Skin of body (tissue), 2 donors: Measurements from ENCODE around the gene BAZ2B. TPM values are rescaled to one million over a fixed set of nuclear protein-coding genes. Genes with fewer than 3 reads are reported as not detected.
A peak's percentile ranks its signal among the peaks of the same experiment; 100 is the strongest.
"Not testable (repeated sequence)": the region's sequence is repeated elsewhere in the genome, so short reads cannot be mapped to it uniquely, and the experiment has no call there.

Experiments
- DNase-seq: peaks from one replicate; lab custom pipeline; 2025; lab: John Stamatoyannopoulos, UW
- total RNA-seq: library from RNA; depleted of rRNA; stranded (reverse); fragments of >200 nt; gene quantifications from one replicate; pipeline ENCODE4 v1.2.3, GENCODE V29; 2014

BAZ2B gene
- total RNA-seq, 1 donor from 2014 or later: 136 TPM

- DNase-seq: no peak
These were observed 183.7 kb downstream of the BAZ2B start for GRCh38 chr2:159432610-159433009.

- no peak for DNase-seq
These were observed 189.3 kb downstream of the BAZ2B start for GRCh38 chr2:159427048-159427447.

GRCh38 chr2:159419403-159419802 lies 196.9 kb downstream of the BAZ2B start:
- no peak for DNase-seq

- no peak for DNase-seq
These were observed 204.9 kb downstream of the BAZ2B start for GRCh38 chr2:159411460-159411859.

GRCh38 chr2:159410276-159410675 lies 206.1 kb downstream of the BAZ2B start:
- DNase-seq: no peak

- DNase-seq: no peak
These were observed 207.1 kb downstream of the BAZ2B start for GRCh38 chr2:159409116-159409800.

- no peak for DNase-seq
These were observed 213.6 kb downstream of the BAZ2B start for GRCh38 chr2:159402790-159403189.

- not testable (repeated sequence) for DNase-seq
These were observed 214.2 kb downstream of the BAZ2B start for GRCh38 chr2:159402160-159402559.

- peak; percentile 5 for DNase-seq
These were observed 216.5 kb downstream of the BAZ2B start for GRCh38 chr2:159399716-159400415.

GRCh38 chr2:159396799-159397198 lies 219.5 kb downstream of the BAZ2B start:
- no peak for DNase-seq

- DNase-seq: no peak
These were observed 233.8 kb downstream of the BAZ2B start for GRCh38 chr2:159382447-159383028.

- no peak for DNase-seq
These were observed 234.8 kb downstream of the BAZ2B start for GRCh38 chr2:159381574-159381973.

GRCh38 chr2:159380685-159381239 lies 235.6 kb downstream of the BAZ2B start:
- no peak for DNase-seq

GRCh38 chr2:159379181-159379580 lies 237.2 kb downstream of the BAZ2B start:
- DNase-seq: no peak

- no peak for DNase-seq
These were observed 241.1 kb downstream of the BAZ2B start for GRCh38 chr2:159375241-159375640.

GRCh38 chr2:159371506-159371905 lies 244.8 kb downstream of the BAZ2B start:
- DNase-seq: no peak

- DNase-seq: no peak
These were observed 249.8 kb downstream of the BAZ2B start for GRCh38 chr2:159366538-159366937.

GRCh38 chr2:159362816-159363251 lies 253.5 kb downstream of the BAZ2B start:
- DNase-seq: no peak

GRCh38 chr2:159362094-159362493 lies 254.3 kb downstream of the BAZ2B start:
- no peak for DNase-seq

- not testable (repeated sequence) for DNase-seq
These were observed 254.7 kb downstream of the BAZ2B start for GRCh38 chr2:159361603-159362002.

- no peak for DNase-seq
These were observed 260.2 kb downstream of the BAZ2B start for GRCh38 chr2:159356053-159356554.

GRCh38 chr2:159351977-159352376 lies 264.4 kb downstream of the BAZ2B start:
- DNase-seq: no peak
